HL-60 (cell line): ENCODE results near the gene PICK1.

Experiments used
- DNase-seq, 2 experiments: peaks; one replicate each; pipeline ENCODE4 v3.0.0-alpha.2; 2010 to 2020; ENCODE audit warnings: low read depth in 1 of 2, low spot score in 1 of 2
- H3K27ac ChIP-seq: fragments of 250-450 bp; sonication (Bioruptor Pico); replicated peaks from 2 replicates; pipeline ENCODE4 v1.5.1; 2020; ENCODE audit warnings: mild to moderate bottlenecking, moderate library complexity
- H3K27me3 ChIP-seq: fragments of 250-450 bp; sonication (Bioruptor Pico); 2 replicates; pipeline ENCODE4 v1.5.1; 2021; ENCODE audit warnings: mild to moderate bottlenecking, moderate library complexity; ENCODE audit not compliant: insufficient read depth, poor library complexity, severe bottlenecking
- H3K4me3 ChIP-seq: replicated peaks from 2 replicates; pipeline ENCODE4 v1.5.1; 2011; ENCODE audit warnings: mild to moderate bottlenecking, control low read depth, low read length; ENCODE audit not compliant: insufficient read depth
- CTCF ChIP-seq: IDR thresholded peaks from one replicate; pipeline ENCODE4 v1.5.1; 2011; ENCODE audit warnings: low read length, control low read depth, inconsistent platforms; ENCODE audit not compliant: insufficient read depth
- GABPA ChIP-seq: IDR thresholded peaks from 2 replicates; pipeline ENCODE4 v1.6.1; 2012; ENCODE audit warnings: low read depth
- POLR2AphosphoS5 ChIP-seq: IDR thresholded peaks from 2 replicates; pipeline ENCODE4 v1.6.1; 2012; ENCODE audit warnings: low read depth
- SPI1 ChIP-seq: IDR thresholded peaks from 2 replicates; pipeline ENCODE4 v1.6.1; 2012; ENCODE audit warnings: low read depth, mild to moderate bottlenecking, borderline replicate concordance
- TF ChIP-seq, protein P1 (sequence below): IDR thresholded peaks from 2 replicates; pipeline ENCODE4 v1.6.1; 2012; ENCODE audit warnings: low read depth; ENCODE audit not compliant: insufficient replicate concordance

Gene PICK1

GRCh38 chr22:38103641-38104040 lies 46.4 kb downstream of the PICK1 start:
- no peak for DNase-seq
- Histone ChIP-seq H3K4me3 (no peak overlapping the region), H3K27me3 (no peaks in the 10 kb centered on the region), H3K27ac (no peak overlapping the region)
- TF ChIP-seq POLR2AphosphoS5 (no peak), CTCF (no peak), SPI1 (no peak), GABPA (no peak)
- TF ChIP-seq, protein P1, sequence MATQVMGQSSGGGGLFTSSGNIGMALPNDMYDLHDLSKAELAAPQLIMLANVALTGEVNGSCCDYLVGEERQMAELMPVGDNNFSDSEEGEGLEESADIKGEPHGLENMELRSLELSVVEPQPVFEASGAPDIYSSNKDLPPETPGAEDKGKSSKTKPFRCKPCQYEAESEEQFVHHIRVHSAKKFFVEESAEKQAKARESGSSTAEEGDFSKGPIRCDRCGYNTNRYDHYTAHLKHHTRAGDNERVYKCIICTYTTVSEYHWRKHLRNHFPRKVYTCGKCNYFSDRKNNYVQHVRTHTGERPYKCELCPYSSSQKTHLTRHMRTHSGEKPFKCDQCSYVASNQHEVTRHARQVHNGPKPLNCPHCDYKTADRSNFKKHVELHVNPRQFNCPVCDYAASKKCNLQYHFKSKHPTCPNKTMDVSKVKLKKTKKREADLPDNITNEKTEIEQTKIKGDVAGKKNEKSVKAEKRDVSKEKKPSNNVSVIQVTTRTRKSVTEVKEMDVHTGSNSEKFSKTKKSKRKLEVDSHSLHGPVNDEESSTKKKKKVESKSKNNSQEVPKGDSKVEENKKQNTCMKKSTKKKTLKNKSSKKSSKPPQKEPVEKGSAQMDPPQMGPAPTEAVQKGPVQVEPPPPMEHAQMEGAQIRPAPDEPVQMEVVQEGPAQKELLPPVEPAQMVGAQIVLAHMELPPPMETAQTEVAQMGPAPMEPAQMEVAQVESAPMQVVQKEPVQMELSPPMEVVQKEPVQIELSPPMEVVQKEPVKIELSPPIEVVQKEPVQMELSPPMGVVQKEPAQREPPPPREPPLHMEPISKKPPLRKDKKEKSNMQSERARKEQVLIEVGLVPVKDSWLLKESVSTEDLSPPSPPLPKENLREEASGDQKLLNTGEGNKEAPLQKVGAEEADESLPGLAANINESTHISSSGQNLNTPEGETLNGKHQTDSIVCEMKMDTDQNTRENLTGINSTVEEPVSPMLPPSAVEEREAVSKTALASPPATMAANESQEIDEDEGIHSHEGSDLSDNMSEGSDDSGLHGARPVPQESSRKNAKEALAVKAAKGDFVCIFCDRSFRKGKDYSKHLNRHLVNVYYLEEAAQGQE, result no peak

DNA sequence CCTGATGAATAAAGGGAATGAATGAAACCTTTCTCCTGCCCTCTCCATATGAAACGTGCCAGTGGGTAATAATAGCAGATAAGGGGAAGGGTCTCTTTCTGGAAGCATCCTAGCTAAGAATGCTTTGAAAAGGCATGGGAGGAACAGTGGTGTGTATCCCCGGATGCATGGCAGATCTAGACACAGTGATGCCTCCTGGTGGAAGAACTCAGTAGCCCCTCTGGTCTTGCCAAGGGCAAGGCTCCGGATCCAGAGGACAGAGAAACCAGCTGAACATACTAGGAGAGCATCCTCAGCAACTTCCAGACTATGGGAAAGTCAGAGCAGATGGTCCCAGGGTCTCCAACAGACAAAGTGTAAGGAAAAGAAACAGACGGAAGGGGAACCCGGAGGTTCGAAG lies 46.9 kb downstream of the PICK1 start:
- no peak for TF ChIP-seq SPI1
- TF ChIP-seq CTCF, result peak; percentile 63
- no peak overlapping the region for H3K4me3 ChIP-seq
- H3K27ac ChIP-seq, result no peak overlapping the region
- no peaks in the 10 kb centered on the region for H3K27me3 ChIP-seq
- peak; percentile 14 to 48 for DNase-seq

DNA sequence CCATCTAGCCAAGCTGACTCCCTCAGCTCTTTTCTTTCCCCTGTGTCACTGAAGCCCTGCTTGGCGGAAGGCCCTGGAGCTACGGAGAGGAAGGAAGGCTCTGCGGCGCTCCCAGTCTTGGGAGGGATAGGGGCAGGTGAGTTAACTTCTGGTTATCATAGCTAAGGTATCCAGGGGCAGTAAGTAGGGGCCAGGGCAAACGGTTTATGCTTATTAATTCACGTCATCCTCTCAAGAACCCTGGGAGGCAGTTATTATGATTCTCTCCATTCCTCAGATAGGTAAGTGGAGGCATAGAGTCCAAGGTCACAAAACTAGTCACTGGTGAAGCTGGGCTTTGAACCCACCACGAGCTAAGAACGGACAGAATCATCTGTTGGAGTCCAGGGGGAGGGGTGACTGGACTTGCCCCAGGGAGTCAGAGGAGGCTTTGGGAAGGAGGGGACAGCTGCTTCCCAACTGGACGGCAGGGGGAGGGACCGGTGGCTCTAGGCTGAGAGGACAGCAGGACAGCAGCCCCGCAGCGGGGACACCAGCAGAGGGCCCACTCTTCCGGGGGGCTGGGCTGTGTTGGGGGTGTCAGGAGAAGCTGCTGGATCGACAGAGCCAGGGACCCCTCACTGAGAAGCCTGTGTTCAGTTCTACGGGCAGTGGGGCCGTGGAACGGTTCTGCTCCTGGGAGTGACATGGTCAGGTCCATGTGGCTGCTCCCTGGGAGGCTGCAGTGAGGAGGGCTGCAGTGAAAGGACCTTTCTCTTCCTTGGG lies 49.8 kb downstream of the PICK1 start:
- DNase-seq, result no peak
- H3K4me3 ChIP-seq, result no peak overlapping the region
- H3K27ac ChIP-seq, result no peak overlapping the region
- no peaks in the 10 kb centered on the region for H3K27me3 ChIP-seq
- TF ChIP-seq, protein P1, result no peak
- TF ChIP-seq POLR2AphosphoS5, result no peak
- TF ChIP-seq CTCF, result no peak
- no peak for TF ChIP-seq SPI1
- TF ChIP-seq GABPA, result no peak
